Stimulated activated naive CD4-positive, alpha-beta T cell treated with Interleukin-2 at 50 U/mL for 16 hours (primary cell): ENCODE data around the gene DUOXA2.
"Not testable (repeated sequence)": the region's sequence is repeated elsewhere in the genome, so short reads cannot be mapped to it uniquely, and the experiment has no call there.

ENCODE experiments used
- DNase-seq: peaks from one replicate; lab custom pipeline; 2025; lab: John Stamatoyannopoulos, UW

Gene DUOXA2

DNA sequence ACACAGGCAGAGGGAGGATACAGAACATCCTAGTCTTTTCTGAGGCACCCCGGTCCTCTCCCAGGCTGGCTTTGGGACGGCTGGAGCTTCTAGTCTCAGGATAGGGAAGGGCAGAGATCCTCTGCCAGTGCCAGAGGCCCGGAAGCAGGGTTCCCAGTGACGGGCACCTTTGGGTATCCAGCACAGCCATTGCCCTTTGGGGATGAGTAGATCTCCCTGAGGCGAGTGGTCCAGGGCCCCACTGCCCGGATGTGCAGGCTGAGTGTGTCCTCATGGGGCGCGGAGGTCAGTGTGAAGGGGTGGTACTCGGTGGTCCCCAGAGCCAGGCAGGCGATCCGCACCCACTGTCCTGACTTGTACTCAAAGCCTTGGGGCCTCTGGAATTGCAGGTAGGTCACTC lies 18.5 kb upstream of the DUOXA2 start:
- no peak for DNase-seq

- DNase-seq = no peak
Measured at GRCh38 chr15:45097466-45097865, 16.7 kb upstream of the DUOXA2 start.

GRCh38 chr15:45099549-45100165 lies 14.5 kb upstream of the DUOXA2 start:
- DNase-seq = no peak

GRCh38 chr15:45100884-45101625 lies 13.1 kb upstream of the DUOXA2 start:
- DNase-seq = no peak

GRCh38 chr15:45101749-45102148 lies 12.4 kb upstream of the DUOXA2 start:
- DNase-seq = no peak

DNA sequence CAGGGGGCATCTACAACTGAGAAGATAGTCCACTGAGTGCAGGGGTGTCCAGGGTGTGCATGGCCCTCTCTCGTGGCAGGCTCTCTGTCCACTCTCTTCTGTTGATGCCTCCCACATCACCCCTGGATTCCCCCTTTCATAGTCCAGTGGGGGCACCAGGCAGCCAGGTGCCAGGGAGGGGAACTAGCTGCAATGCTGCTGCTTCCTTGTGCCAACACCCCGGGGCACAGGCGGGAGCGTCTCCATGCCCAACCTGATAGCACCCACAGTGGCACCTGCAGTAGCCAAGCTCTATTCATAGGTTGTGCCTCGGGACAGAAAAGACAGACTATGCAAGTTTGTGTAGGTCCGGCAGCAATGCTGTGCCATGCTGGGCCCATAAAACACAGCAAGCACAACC lies 11.9 kb upstream of the DUOXA2 start:
- no peak for DNase-seq

GRCh38 chr15:45104170-45104569 lies 10.0 kb upstream of the DUOXA2 start:
- DNase-seq = not testable (repeated sequence)

- no peak for DNase-seq
Measured at GRCh38 chr15:45105586-45105985, 8.5 kb upstream of the DUOXA2 start.

DNA sequence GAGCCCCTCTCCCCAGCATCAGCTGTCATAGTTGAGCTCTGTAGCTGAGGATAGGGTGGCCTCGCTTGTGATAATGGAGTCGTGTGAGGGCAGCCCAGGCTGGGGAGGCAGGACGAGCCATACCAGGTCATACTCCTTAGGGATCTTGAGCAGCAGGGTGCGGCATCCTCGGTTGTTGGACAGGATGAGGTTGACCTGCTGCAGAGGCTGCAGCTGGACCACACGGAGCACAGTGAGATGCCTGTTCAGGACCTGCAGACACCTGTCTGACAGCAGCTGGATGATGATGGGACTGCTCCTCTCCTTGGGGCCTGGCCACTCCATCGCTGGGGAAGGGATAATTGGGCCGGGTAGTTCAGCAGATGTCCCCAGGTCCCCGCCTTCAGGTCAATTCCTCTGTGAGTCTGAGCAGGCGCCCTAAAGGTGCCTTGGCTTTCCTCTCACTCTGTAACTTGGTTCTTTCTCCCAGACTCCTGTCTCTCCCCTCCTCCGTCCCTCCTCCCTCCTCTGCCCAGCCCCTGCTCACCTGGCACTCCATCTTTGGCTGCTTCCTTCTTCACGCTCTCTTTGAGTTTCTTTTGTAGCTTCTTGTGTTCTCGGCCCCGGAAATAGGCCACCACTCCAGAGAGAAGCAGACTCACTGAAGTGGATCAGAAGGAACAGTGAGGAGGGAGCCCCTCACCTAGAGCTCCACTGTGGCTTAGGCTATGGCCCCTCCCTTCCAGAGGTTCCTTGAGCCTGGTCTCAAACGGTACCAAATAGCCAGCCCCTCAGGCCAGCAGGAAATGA lies 7.9 kb upstream of the DUOXA2 start:
- DNase-seq = no peak

DNA sequence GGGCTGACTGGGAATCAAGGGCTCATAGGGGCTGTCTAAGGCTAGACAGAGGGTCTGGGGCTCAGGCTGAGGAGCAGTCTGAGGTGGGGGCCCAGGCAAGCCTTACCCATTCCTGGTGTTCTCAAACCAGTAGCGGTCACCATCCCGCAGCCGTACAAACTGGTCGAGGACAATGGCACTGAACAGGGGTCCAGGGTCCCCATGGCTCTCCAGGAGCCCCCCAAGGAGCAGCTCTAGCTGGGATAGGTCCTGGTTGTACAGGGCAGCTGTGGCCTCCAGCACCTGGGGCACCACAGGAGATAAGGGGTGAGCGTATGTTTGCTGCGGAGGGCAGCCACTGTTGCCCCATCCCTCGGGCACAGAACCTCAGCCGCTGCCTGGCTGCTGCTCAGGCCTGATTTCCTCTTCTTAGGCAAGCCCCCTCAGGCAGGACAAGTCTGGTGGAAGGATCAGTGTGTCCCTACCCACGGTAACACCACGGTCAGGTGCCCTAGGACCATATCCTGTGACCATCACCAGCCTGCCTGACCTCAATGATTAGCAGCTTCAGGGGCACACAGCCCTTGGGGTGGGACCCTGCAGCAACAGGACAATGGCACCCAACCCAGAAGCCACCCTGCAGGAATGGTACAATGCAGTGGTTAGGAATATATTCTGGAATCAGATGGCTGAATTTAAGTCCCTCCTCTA lies 6.0 kb upstream of the DUOXA2 start:
- DNase-seq = no peak

DNA sequence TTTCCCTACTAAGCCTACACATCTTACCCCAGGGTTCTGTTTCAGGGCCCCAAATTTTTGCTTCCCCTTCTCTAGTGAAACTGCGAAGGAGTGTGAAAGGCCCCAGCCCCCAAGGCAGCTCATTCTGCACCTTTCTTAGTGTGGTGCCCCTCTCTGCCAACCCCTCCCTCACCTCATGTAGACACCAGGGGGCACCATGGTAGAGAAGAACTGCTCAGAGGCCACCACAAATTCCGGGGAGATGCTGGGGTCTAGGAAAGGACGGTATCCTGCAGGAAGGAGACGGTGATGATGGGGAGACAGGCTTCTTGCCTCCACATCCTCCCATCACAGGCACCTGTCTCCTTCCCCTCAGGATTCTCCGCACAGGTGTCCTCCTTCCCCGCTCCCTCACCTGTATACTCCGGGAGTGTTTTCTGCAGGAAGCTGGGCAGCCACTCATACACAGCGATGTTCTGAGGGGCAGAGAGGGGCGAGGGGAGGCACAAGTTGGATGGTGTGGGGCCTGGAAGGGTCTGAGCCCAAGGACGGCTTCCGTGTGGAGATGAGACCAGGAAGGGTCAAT lies 3.8 kb upstream of the DUOXA2 start:
- DNase-seq = no peak

GRCh38 chr15:45111390-45112142 lies 2.6 kb upstream of the DUOXA2 start:
- DNase-seq = no peak

GRCh38 chr15:45112143-45112590 lies 2.0 kb upstream of the DUOXA2 start:
- DNase-seq = no peak

DNA sequence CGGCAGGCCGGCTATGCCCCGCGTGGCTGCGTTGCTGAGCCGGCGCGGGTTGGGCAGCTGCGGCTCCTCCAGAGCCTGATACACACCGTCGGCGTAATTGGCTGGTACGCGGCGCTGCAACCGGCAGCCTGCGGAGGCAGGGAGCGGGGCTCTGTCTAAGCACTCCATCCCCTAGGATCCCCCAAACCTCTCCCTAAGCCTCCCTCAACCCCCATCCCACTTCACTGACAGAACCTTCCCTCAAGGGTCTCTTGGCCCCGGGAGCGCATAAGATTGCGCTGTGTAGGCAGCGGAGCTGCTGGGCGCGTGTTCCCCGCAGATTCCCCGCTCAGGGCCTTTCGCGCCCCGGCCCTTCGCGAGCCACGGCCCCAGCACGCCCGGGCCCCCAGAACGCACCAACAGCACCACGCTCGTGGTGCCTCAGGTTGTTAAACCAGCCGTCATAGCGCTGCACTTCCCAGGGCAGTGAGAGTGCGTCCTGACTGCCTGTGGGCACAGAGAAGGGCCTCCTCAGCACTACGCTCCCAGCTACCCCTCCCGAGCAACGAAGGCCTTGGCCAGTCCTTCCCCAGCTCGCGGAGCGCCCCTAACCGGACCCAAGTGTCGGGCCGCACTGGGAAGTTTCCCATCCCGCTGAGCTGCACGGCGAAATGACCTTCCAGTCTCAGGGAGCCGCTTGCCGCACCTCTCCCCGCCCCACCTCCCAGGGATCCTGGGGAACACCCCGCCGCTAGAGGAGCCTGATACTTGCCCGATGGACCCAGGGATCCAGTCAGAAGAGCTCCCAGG lies 1.3 kb upstream of the DUOXA2 start:
- no peak for DNase-seq

DNA sequence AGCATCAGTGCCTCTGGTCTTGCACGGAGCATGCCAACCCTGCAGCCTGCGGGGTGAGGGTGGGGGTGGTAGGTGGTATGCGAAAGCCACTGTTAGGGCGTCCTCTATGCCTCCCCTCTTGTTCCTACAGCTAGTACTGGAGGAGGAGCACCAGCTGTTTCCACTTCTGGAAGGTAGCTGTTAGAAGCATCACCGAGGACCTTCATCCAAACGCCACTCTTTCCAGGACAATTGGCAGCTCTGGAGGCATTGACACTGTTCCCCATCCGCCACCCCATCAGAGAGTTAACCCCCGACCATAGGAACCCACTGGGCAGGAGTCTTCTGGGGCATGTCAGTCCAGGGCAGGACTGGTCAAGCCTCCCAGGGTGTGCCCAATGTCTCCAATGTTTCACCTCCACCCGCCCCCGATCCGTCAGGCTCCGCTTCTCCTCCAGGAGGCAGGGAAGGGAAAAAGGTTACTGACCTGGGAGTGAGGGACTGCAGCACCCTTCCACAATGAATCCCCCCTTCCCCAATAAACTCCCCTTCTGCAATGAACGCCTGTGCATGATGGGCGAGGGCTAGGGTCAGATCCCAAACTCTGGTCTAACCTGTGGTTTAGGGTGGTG lies 641 bp upstream of the DUOXA2 start:
- no peak for DNase-seq

DNA sequence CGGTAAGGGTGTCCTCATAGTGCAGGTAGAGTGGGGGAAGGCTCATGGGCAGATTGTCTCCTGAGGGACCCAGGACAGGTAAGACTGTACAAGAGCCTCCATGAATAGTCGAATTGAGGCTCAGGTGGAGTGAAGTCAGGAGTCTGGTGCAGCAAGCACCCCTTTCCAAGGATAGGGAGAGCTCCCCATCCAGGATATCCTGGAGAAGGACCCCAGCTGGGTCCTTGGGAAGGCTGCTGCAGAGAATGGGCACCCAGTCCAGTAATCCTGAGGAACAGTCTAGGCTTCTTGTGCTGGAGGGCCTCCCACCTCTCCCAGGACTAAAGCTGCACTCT lies 592 bp downstream of the DUOXA2 start:
- DNase-seq = no peak

DNA sequence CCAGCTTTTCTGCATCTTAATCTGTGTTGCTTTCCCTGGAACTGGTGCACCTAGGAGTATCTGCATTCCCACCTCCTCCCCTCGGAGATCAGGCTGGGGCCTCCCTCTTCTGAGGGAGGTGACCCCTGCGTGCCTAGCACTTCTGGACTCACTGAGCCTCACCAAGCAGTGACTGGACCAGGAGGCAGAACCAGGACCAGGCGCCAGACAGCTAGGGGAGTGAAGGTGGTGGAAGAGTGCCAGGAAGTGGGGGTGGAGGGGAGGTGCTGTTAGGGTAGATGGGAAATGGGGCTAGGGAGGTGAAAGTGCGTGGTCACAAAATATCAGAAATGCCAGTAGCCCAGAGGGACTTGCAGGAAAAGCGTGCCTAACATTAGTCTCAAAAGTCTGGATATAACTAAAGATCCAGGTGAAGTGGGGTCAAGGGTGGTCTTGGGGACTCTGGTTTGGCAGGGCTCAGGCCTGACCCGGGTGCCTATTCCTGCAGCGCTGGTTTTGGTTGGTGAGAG lies 1.2 kb downstream of the DUOXA2 start:
- DNase-seq = no peak

GRCh38 chr15:45116006-45116481 lies 1.9 kb downstream of the DUOXA2 start:
- no peak for DNase-seq

- DNase-seq = no peak
Measured at GRCh38 chr15:45116482-45117307, 2.6 kb downstream of the DUOXA2 start.
